Kidney capillary endothelial cell (primary cell): Measurements from ENCODE around the gene MGAT3.

Experiments used
- DNase-seq: peaks from one replicate; pipeline ENCODE4 v3.0.0-alpha.2; 2018; ENCODE audit warnings: low spot score

MGAT3 gene

GRCh38 chr22:39530116-39530515, 73.3 kb downstream of the MGAT3 start:
- DNase-seq = no peak

- DNase-seq = peak; percentile 42
Measured at GRCh38 chr22:39530692-39531331, 74.0 kb downstream of the MGAT3 start.

- peak; percentile 99 for DNase-seq
Measured at GRCh38 chr22:39532215-39533073, 75.6 kb downstream of the MGAT3 start, which contains the start of gene RPS19BP1. RPS19BP1 (minus strand) TSS chr22:39532748; CDS start chr22:39532738, 10 bp downstream.

GRCh38 chr22:39534092-39534506, 77.3 kb downstream of the MGAT3 start:
- no peak for DNase-seq

GRCh38 chr22:39534591-39535356, 78.0 kb downstream of the MGAT3 start:
- peak; percentile 69 for DNase-seq

GRCh38 chr22:39535357-39535725, 78.5 kb downstream of the MGAT3 start:
- no peak for DNase-seq

GRCh38 chr22:39535831-39536449, 79.1 kb downstream of the MGAT3 start:
- no peak for DNase-seq

- DNase-seq = no peak
Measured at GRCh38 chr22:39536711-39537110, 79.9 kb downstream of the MGAT3 start.

- no peak for DNase-seq
Measured at GRCh38 chr22:39537975-39538374, 81.2 kb downstream of the MGAT3 start.
